ENCODE results near the gene MRPL36.

The MRPL36 gene

DNA sequence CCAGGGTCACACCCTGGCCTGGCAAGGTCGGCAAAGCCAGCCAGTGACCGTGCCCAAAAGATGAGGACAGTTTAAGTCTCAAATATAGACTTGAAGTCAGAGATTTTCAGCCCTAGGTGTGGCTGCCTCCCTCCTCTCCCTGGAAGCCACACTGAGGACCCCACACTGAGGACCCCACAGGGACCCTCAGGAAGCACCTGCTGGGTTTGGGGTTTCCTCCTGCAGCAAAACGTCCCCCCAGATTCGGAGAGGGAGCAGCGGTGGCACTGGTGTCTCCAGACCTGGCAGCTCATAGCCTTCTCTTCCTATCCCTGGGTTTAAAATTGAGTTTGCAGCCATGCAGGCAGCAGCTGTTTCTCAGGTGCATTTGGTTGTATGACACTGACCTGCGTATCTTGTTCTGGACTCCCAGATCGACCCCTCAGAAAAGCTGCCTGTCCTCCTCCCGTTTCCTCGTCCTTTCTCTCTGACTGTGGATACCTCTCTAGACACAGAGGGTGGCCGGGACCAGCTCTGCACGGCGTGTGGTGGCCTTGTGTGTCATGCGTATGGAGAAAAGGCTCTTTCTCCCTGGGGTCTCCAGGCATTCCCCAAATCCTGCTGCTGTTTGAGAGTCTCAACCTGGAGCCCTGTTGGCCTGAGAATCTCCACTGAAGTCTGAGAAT, 36.6 kb downstream of the MRPL36 start:
- DNase-seq, result no peak

DNA sequence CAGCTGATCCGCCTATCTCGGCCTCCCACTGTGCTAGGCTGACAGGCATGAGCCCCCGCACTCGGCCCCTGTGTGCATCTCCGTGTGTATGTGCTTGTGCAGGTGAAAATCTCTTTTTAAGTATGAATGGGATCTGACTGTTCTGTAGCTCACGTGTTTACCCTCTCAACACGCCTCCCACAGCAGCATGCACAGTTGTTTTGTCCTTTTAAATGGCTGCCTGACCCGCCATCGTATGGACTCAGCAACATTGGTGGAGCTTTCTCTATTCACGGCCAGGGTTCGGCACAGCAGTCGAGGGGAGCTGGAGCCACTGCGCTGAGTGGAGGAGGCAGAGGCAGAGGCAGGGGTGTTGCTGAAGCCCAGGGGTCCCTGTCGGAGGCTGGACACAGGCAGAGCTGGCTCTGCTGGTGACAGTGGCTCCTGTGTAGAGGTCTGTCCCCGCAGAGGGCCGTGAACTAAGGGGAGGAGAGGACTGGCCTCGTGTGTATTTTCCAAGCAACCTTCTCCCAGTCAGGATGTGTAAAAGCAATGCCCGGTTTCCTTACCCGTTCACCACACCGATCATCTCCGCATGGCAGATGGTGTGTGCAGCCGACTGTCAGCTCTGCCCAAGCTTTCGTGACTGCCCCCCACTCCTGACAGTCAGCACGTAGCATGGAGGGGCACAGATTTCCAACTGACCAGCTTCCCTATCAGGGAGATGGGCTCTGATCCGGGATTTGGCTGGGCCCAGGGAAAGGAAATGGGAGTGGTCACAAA, 37.3 kb downstream of the MRPL36 start:
- no peak for DNase-seq

DNA sequence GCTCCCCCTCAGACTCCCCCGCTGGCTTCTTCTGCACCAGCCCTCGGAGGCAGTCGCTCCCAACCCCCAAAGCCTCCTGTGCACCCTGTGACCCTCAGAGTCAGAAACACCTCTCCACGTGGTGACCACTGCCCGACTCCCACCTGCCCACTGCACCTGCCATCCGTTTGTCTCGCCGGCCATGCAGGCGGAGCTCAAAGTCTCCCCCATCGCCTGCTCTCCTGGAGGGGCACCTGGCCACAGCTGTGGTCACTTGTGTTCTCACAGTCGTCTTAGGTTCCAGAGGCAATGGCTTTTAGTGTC, 38.2 kb downstream of the MRPL36 start:
- no peak for DNase-seq

DNA sequence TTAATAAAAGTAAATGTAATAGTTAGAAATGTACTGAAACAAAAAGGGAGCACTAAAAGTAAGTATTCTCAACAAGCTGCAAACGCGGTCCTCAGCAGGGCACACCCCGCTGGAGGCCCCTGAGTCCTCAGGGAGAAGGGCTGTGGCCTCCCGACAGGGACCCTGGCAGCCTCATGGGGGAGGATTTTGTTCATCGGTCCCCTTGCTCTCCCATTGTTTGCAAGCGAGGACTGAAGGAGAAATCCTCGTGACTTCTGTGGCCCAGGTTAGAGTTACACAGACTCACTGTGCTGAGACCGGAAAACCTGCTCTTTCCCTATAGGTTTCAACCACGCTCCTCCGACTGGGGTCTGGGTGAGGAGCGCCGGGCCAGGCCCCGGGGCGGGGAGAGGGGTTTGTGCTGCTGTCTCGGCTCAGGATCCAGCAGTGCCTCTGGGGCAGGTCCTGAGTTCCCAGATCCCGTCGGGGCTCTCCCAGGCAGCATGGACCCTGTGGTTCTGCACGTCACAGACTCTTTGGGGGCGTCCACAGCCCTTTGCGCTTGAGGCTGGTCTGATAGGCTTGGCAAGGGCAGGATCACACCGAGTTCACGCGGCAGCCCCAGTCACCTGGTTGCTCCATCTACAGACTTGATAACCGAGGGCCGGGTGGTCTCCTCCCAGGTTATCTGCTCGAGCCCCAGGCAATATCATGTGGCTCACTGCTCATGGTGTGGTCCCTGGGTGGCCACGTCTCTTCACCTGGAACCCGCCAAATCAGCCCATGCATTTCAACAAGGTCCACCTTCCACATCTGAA, 38.8 kb downstream of the MRPL36 start:
- no peak for DNase-seq

DNA sequence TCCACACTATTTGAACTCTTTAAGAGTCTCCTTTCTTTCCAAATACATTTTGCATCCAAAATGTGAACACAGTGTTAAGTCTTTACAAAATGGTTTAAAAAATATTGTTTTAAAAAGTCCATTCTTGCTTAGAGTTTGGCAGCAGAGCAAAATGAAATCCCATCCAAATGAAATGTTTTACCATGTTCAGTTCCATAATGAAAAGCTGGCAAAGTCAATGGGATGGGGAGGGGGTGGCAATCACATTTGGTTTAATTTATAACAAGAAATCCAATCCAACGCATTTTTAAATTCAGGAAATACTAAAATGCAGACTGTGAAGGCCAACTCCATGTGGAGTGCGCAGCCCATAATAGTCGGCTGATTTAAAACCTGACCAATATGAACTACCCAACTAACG, 39.4 kb downstream of the MRPL36 start:
- DNase-seq, result no peak

DNA sequence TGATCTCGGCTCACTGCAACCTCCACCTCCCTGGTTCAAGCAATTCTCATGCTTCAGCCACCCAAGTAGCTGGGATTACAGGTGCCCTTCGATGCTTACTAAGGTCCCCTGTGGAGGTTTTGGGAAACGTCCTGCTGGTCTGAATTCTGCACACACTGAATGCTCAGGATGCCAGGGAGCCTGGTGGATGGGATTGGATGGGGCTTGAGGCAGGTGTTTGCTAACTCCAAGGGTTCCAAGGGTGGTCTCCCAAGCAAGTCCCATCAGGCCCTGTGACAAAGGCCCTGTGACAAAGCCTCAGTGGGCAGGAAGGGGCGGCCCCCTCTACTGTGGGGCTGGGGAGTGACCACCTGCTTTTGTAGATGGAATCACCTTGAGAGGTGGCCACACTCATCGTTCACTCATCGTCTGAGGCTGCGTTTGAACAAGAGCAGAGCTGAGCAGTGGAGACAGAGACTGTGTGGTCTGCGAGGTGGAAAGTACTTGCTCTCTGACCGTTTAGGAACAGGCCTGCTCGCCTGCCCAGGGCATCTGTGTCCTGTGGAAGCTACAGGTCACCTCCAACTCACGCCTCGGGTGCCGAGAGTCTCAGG, 40.2 kb downstream of the MRPL36 start:
- no peak for DNase-seq

DNA sequence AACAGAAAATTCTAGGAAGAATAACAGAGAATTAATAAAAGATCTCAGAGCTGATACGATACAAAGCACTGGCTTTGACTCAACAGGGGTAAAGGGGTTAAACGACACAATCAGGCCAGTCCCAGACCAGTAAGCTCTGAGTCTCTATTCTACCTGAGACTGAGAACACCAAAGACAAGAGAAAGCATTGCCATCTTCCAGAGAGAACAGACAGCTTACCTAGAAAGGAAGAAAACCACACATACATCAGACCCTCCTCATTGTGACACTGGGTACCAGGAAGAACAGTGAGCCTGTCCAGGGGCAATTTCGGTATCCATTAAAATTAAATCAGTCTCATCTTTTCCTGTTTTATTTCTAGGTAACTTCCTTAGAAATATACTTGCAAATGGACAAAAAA, 41.1 kb downstream of the MRPL36 start:
- DNase-seq, result no peak

DNA sequence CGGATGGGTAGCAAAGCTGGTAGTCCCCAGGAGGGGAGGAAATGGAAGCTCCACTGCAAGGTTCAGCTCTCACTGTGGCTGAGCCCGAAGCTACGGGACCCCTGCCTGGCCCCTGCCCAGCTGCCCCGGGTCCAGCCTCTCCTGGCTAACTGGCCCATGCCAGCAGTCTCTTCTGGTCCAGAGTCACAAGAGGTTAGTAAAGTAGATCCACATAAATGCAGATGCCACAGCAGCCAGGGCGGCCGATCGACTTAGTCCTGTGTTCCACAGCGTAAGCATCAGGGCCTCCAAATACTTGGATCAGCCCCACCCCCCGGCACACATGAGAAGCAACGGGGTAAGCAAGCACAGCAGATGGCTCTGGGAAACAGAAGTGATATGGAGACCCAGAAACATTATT, 42.1 kb downstream of the MRPL36 start:
- no peak for DNase-seq

DNA sequence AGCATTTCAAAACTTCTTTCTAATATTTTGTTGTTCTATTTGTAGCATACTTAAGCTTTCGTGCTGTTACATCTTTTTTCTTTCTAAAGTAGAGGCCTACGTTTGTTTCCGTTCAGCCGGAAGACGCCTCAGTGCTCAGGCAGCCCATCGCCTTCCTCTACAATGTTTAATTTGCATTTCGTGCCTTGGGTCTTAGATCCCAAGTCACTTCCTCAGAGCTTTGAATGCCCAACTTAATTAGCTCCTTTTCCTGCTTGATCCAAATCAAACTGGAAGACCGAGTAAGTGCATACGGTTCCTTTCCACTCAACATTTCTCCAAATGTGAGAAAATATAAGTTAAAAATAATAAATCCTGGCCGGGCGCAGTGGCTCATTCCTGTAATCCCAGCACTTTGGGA, 43.2 kb downstream of the MRPL36 start:
- DNase-seq, result no peak

DNA sequence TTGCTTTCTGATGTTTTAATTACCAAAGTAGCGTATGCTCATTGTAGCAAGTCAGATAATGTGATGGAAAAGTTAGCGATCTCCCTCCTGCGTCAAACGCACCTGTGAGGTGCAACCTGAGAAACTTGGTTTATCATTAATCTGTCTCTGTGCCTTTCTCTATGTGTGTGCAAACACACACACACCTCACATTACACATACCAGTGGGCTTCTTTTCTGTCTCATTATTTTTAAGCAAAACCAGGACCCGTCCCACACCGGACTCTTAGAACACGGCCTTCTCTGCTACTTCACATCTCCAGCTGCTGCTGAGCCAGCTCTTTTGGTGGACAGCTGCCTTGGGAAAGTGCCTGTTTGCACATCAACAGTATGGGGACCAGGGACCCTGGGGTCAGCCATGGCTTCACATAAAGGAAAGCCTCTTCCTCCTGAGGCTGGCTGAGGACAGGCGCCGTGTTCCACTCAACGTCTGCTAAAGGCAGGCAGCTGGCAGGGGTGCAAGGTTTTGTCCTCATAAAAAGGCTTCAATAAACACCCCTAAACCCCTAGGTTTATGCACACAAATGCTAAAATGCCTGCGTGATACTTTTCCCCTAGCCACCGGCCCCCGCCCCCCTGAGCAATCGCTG, 44.2 kb downstream of the MRPL36 start:
- no peak for DNase-seq

DNA sequence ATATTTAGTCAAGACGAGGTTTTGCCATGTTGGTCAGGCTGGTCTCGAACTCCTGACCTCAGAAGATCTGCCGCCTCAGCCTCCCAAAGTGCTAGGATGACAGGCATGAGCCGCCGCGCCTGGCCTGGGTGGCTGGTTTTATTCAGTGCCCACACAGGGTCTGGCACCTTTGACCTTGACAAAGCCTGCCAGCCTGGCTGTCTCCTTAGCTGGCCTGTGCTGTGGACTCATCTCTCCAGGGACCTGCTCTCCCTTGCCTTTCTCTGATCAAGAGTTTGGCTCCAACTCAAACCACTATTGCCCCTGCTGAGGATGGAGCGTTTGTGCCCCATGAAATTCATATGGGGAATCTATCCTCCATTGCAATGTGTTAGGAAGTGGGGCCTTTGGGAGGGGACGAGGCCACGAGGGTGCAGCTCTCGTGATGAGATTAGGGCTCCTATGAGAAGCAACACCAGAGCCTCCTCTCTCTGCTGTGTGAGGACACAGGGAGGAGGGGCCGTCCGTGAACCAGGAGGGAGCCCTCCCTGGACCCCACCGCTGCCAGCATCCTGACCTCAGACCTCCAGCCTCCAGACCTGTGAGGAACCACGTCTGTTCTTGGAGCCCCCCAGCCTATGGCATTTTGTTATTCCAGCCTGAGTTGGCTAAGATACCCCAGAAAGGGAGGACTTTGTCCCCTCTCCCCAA, 45.0 kb downstream of the MRPL36 start:
- no peak for DNase-seq

DNA sequence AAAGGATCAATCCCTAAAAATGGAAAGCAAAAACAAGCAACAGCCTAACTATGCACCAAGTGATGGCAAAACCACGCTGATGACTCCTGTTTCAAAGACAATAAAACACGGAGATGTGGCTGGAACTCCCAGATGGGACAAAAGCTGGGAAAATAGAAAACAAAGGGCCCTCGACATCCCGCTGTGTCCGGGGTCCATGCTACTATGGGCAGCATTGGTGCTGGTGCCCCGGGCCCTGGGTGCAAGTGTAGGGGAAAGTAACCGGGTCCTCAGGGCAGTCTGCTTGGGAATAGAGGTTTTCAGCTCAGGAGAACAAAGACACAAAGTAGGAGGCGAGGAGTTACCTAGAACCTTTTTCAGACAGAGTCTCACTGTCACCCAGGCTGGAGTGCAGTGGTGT, 46.1 kb downstream of the MRPL36 start:
- no peak for DNase-seq

DNA sequence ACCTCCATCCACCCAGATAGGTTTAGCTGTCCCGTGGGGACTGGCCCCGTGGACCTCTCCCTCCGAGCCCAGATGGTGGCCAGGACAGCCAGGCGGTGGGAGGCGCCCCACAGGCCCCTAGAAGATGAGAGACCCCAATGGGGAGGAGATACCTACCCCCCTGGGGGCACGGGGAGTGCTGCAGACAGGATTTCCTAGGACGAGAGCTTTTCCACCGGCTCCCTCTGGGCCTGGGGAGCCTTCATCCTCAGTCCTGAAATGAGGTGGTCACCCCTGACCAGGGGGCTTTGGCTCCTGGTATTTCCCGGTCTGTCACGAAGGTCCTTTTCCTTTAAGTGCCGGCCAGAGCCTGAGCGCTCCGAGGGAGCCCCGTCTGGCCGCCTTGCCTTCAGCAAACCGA, 46.8 kb downstream of the MRPL36 start:
- no peak for DNase-seq

DNA sequence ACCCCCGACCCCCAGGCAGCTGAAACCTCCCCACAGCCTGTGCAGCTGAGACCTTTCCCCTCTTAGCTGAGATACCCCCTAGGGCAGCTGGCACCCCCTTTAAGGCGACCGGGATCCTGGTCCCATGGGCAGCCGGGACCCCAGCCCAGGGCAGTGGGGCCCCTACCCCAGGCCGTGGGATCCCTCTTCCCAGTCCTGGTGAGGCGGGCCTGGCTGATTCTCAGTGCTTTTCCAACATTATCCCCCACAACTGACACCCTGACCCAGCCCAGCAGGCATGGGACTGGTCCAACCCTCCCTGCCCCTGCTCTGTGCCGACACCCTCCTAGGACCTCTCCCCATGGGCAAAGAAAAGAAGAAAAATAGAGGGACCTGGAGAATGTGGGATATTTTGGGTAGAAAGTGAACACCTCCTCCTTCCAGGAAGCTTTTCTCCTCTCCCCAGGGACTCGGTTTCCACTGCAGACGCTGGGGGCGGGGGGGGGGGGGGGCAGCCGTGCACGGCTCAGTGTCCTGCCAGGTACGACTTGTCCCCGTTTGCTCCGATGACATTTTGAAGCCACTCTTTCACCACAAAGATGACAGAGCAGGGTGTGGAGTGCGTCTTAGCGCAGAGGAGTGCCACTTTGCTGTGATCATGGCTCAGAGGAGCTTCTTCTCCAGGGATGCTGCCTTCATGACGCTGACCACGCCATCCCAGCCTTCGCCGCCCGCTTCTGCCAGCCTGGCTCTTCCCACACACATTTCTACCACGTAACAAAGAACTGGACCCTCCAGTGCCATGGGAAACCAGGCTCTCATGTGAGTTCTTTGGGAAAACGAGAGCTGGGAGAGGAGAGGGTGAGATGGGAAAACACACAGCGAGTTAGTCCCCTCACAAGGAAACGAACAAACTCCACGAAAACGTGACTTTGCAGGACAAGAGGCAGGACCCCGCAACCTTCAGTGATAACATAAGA, 47.5 kb downstream of the MRPL36 start:
- no peak for DNase-seq

DNA sequence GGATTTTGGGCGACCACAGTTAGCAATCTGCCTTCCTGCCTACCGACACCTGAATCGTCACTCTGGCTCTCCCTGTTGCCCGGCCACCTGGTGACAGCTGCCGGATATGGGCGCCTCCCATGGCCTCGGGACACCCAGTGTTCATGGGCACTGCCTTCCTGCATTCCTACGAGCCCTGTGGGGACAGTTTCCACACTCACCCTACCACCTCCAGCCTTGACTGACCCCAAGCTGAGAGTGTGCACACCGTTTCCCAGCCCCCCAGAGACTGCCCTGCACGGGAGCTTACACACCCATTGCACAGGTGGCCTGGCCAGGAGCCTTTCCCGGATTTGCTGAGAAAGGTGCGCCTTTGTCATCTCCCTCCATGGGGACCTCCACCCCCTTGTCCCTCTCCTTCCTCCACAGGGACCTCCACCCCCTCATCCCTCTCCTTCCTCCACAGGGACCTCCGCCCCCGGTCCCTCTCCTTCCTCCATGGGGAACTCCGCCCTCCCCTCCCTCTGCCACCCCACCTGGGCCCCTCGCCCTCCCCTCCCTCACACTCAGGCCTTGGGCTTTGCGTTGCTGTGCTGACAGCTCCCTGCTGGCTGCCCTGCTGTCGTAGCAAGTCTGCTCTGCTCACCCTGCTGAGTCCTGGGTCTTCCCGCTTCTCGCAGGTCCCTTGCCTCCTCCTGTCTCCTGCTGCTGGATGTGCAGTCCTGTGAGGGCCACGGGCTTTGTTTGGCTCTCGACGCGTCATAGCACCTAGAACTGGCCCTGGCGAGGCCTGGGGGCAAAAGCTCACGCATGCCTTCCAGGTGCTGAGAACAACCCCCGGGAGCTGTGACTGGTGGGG, 48.4 kb downstream of the MRPL36 start:
- DNase-seq, result no peak

DNA sequence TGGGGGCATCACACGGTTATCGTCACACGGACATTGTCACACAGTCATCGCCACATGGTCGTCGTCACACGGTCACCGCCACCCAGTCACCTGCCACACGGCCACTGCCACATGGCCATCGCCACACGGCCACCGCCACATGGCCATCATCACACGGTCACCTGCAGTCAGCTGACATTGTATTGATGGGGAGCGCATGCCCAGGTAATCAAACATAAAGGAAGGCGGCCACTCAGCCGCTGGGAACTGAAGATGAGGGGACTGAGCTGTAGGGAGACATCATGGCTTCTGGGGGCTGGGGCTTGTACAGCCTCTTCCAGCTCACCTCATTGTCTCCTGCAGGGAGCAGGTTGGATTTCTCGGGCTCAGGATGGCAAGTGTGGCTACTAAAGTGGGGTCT, 49.2 kb downstream of the MRPL36 start:
- no peak for DNase-seq

DNA sequence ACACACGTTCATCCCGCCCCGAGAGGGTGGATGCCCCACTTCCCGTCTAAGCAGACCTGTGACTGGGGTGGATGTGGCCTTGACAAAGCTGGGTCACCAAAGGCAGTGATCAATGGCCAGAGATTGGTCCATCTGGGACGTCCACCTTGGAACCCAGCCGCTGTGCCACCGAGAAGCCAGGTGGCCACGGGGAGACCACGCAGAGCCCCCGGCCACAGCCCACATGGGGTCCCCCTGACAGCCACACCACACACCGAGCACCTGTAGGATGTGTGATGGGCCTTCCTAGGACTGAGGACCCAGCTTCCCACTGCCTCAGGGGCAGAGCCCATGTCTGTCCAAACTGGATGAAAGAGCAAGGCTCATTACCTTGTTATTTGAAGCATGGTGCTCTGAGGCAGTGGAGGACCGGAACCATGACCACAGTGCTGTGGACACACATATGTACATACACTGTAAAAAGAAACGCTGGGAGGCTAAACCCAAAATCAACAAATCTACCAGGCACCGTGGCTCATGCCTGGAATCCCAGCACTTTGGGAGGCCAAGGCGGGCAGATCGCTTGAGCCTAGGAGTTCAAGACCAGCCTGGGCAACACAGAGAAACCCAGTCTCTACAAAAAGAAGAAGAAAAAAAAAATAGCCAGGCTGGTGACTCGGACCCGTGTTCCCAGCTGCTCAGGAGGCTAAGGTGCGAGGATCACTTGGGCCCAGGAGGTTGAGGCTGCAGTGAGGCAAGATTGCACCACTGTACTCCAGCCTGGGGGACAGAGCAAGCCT, 50.1 kb downstream of the MRPL36 start:
- no peak for DNase-seq

DNA sequence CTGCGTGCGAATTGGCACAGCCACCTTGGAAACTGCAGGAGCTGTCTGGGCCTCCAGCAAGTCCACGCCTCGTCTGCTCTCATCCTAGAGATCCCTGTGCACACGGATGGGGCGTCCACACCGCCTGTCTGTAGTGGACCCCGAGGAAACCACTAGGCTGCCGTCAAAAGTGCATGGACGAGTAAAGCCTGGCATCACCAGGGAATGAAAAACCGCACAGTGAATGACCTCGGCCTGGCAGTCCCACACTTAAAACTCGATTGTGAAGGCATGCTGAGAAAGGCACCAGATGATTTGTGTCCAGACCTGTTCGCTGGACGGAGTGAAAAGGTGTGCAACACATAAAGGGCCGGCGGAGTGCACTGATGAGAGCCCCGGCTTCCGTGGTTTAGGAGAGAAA, 50.8 kb downstream of the MRPL36 start:
- DNase-seq, result no peak
